COR-L47 (cell line): ENCODE data around the gene COX4I2.
A peak's percentile ranks its signal among the peaks of the same experiment; 100 is the strongest.
"Not testable (repeated sequence)": the region's sequence is repeated elsewhere in the genome, so short reads cannot be mapped to it uniquely, and the experiment has no call there.

Source experiments
- DNase-seq: peaks from one replicate; lab custom pipeline; 2025; lab: John Stamatoyannopoulos, UW

COX4I2 gene

DNA sequence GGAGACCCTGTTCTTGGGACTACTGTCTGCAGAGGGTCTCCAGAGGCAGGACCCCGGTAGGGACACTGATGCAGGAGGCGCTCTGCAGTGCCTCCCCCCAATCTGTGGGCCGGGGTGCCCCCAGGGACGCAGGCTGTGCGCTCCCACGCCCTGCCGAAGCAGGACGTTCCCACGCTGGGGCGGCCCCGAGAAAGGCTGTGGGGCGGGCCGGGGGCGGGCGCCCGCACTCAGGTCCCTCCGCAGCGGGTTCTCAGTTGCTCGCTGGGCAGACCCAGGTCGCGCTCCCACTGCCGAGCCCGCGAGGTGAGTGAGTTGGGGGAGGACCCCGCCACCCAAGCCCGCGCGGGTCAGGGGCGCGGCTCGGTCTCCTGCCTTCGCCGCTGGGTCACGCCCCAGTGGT is at the start of gene COX4I2:
Gene COX4I2, plus strand, starts transcription at position 253 of the 400 bp plus-strand sequence. CDS start 1,106 bp downstream, outside the sequence.
- DNase-seq: no peak

DNA sequence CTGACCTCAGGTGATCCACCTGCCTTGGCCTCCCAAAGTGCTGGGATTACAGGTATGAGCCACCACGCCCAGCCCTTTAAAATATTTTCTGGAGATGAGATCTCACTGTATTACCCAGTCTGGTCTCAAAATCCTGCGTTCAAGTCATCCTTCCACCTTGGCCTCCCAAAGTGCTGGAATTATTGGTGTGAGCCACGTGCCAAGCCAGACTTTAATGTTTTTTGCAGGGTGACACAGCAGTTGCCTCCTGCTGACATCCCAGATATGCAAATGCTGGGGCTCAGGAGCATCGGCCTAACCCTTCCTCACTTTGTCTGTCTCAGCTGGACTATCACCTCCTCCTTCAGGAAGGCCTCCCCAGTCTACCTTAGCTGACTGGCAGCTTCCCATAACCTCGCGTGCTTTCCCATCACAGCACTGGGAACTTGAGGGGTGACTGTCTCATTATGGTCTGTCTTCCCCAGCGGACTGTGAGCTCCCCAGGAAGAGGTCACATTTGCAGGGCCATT is 46.9 kb upstream of the COX4I2 start:
- no peak for DNase-seq

DNA sequence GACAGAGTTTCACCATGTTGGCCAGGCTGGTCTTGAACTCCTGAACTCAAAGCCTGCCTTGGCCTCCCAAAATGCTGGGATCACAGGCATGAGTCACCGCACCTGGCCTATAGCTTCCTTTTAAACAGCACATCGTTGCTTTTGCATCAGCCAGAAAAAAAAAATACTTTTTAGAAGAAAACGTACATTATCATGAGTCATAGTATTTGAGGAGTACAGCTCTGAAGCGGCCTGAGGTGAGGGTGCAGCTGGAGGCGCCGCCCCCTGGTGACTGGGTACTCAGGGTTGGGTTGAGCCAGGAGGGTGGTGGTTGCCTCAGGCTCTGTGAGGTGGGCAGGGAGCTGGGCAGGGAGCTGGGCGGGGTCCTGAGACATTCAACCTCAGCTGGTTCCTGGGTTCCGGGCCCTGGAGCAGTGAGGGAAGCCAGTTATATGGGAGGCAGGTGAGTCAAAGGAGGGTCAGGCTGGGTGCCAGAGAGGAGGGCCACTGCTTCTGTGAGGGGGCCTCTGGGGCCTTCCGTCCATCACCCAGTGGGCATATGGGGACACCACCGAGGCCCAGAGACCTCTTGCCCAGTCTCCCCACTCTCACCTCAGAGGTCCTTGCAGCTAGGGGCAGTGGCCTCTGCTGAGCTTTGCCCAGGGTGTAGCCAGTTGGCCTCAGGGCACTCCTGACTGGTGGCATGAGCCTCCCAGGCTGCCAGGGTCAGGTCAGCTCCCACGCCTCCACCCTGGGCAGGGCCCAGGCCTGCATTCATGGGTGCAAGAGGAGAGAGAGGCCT is 44.3 kb upstream of the COX4I2 start:
- no peak for DNase-seq

DNA sequence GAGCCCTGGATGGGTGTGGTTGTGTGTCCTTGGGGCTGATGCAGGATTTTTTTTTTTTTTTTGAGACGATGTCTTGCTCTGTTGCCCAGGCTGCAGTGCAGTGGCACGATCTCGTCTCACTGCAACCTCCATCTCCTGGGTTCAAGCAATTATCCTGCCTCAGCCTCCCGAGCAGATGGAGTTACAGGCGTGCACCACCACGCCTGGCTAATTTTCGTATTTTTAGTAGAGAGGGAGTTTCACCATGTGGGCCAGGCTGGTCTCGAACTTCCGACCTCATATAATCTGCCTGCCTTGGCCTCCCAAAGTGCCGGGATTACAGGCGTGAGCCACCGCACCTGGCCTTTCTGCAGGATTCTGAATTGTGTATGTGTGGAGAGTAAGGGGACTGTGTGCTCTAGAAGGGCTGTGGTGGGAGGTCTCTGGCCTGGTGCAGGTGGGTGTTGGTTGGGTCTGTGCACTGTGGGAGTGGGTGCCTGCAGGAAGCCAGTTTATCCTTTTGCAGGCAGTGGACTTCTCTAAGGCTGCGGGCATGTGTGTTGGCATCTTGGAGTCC is 43.6 kb upstream of the COX4I2 start:
- DNase-seq: no peak

DNA sequence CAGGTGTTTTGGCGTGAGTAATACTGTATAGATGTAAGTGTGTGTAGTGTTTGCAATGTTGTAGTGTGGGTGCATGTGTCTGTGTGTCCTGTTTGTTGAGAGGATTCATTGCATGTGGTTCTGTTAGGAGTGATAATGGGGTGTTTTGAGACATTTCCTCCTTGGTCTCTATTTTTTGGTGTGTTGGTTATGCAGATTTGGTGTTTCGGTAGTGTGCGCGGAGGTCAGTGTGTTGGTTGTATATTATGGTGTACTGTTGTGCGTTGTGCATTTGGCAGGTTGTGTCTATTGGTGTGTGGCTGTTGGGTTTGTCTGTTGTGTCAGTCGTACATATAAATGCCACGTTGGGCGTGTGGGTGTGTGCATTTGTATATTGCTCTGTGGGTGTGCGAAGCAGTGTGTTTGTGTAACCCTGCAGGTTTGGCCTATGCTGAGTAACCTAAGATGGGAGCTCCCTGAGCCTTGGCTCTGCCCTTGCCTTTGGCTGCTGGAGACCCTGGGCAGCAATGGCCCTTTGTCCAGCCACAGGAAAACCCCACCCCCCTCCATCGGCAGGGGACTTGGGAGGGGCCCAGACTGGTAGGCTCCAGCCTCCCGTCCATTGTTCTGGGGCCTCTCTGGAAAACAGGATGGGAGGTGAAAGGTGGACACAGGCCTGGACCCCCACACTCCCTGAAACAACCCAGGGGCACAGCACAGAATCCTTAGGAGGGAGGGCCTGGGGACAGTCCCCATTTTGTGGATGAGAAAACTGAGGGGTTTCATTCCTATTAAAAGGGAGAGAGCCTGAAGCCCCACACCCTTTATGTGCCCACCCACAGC is 42.9 kb upstream of the COX4I2 start:
- no peak for DNase-seq

DNA sequence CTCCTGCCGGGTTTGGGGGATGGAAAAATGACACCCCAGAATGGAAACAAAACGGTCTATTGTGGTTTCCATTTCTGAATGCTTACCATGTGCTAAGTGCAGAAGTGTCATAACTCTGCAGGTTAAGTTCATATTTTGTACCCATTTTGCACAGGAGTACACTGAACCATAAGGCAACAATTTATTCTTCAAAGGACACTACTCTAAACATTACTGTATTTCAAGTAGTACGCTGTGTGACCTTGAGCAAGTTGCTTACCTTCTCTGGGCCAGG is 42.4 kb upstream of the COX4I2 start:
- no peak for DNase-seq

DNA sequence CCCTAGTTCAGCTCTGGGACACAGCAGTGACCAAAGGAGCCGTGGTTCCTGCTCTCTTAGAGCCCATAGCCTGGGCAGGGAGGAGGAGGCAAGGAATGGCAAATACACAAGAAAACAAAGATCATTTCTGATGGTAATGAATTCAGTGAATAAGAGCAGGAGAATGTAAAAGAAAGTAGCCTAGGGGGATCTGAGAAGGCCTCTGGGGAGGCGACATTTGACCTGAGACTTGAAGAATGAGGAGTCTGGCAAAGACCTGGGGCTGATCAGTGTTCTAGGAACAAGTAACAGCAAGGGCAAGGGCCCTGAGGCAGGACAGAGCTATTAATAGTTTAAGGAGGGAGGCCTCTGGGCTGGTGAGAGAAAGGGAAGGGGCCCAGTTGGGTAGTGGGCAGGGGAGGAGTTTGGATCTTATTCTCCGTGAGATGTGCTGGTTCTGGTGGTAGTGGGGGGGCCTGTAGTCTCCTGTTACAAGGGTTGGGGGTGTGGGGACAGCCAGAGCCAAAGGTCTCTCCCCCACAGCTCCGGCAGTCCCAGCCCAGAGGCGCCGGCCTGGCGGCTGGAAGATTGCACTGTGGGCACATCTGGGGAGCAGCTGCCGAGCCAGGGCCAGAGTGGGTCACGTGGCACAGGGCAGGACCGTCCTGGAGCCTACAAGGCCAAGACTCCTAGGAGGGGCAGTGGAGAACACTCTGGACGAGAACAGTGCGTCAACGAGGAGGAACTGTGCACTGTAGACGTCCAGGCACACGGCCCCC is 41.9 kb upstream of the COX4I2 start:
- DNase-seq: no peak

DNA sequence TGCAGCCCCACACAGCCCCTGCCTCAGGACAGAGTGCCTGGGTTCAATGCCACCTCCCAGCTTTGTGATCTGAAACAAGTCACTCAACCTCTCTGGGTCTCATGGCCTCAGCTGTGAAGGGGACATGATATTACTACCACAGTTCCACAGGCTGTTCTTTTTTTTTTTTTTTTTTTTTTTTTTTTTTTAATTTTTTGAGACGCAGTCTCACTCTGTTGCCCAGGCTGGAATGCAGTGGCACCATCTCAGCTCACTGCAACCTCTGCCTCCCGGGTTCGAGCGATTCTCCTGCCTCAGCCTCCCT is 41.3 kb upstream of the COX4I2 start:
- not testable (repeated sequence) for DNase-seq

DNA sequence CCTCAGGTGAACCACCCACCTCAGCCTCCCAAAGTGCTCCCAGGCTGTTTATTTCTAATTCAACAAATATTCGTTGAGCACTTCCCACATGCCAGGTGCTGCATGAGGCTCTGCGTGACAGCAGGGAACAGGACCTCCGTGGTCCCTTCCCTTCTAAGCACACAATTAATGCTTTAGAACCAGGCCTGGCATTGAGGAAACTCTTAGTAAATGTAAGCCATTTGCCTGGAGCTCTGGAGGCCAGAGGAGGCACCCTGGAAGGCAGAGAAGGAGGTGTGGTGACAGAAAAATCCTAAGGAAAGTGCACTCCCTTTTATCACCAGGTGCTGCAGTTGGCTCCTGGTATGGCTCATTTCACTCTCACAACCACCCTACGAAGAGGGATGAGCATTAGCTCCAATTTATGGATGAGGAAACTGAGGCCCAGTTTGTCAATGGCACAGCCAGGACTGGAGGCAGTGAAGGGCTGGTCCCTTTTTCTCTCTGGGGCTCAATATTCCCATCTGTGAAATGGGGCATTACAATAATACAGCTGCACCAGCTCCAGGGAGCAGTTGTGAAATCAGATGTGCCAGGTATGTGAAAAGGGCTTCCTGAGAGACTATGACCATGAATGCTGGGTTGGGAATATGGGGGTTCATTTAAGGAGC is 40.8 kb upstream of the COX4I2 start:
- no peak for DNase-seq

DNA sequence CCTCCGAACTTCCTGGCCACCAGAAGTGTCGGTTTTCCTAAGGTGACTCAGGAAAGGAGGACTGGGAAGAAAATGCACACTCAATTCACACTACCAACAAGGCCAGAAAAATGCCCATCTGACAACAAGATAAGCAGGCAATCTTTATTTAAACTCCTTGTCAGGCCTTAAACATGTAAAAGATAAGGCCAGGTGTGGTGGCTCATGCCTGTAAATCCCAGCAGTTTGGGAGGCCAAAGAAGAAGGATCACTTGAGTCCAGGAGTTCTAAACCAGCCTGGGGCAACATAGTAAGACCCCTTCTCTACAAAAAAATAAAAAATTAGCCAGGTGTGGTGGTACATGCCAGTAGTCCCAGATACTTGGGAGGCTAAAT is 40.2 kb upstream of the COX4I2 start:
- DNase-seq: no peak

DNA sequence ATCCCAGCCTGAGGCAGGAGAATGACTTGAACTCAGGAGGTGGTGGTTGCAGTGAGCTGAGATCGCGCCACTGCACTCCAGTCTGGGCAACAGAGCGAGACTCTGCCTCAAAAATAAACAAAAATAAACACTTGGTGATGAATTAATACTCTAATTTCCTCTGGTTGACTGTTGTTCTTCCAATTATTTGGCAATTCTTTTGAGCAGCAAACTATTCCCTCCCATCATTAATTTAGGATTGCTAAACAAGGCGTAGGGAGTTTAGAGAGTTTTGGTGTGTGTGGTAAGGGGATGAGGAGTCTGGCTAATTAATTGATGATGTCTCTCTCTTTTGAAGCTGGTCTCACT is 35.3 kb upstream of the COX4I2 start:
- no peak for DNase-seq

DNA sequence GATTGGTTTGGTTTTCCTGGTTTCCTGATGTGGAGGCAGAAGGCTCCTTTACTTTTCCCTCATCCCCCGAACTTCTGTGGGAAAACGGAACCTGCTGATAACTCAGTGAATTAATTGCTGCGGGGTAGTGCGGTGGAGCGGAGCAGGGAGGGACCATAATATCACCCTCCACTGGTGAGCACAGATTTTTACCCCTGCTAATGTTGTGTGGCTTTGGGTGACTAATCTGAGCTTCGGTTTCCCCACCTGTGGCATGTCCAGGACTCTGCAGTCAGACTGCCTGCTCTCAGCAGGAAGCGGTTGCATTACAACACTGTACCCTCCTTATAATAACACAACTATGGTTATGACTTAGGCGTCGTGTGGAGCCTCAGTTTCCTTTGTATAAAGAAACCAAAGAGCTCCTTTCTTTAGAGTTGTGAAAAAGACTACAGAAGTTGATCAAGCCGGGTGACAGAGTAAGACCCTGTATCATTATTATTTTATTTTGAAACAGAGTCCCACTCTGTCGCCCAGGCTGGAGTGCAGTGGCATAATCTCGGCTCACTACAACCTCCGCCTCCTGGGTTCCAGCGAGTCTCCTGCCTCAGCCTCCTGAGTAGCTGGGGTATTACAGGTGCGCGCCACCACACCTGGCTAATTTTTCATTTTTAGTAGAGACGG is 34.8 kb upstream of the COX4I2 start:
- DNase-seq: no peak

DNA sequence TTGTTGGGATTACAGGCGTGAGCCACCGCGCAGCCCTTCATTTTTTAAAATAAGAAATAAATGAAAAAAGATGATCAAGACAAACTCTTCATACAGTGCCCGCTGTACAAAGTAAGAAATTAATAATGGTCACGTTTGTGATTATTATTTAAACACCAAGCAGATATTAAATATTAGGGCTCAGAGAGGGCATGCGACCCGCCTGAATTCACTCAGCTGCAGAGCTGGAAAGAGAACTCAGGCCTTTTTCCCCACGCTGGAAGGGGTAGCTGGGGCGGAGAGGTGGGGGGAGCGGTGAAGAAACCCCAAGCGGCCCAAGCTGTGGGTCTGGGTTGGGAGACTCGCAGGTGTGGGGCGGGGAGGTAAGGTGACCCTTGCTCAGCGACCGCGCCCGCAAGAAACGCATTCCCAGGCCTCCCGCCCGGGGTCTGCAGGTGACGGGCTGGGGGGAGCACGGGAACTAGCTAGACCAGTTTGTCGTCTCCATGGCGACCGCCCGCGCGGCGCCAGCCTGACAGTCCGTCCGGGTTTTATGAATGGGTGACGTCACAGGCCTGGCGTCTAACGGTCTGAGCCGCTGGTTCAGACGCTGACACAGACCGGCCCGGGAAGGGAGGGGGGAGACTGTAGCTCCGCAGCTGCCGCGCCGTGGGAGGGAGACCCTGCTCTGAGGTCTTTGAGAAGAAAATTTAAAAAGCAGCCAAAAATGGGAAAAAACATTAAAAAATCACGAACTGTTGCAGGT is 33.7 kb upstream of the COX4I2 start:
- peak; percentile 100 for DNase-seq

DNA sequence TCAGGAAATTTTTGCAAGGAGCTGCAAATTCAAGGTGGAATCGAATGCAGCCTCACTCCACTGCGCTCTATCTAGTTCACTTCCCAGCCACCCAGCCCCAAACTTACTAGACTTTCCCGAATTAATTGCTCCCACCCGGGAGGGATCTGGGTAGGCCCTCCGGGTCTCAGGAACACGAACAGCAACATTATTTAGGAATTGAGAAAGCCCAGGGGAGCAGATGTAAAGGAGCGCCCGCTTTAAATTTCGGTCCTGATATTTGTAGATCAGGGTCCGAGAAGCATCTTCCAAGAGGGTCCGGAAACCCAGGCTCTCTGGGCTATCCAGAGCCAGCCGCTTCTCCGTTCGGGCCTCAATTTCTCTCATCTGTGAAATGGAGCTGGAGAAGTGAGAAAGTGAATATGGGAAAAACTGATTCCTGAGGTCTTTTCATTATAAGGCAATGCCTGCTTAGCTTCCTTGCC is 33.1 kb upstream of the COX4I2 start:
- DNase-seq: no peak

DNA sequence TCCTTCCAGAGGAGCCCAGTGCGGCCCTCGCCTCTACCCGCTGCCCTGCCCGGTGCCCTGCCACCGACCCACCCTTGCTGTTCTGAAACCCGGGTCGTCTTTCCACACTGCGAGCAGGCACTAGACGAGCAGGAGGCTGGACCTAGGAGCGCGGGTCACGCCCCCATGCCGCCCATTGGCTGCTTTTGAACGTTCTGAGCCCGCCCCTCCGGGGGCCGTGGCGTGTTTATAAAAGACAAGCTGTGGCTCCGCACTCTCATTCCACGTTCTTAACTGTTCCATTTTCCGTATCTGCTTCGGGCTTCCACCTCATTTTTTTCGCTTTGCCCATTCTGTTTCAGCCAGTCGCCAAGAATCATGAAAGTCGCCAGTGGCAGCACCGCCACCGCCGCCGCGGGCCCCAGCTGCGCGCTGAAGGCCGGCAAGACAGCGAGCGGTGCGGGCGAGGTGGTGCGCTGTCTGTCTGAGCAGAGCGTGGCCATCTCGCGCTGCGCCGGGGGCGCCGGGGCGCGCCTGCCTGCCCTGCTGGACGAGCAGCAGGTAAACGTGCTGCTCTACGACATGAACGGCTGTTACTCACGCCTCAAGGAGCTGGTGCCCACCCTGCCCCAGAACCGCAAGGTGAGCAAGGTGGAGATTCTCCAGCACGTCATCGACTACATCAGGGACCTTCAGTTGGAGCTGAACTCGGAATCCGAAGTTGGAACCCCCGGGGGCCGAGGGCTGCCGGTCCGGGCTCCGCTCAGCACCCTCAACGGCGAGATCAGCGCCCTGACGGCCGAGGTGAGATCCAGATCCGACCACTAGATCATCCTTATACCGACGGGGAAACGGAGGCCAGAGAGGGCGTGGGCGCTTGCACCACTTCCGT is 32.4 kb upstream of the COX4I2 start, which contains the start of gene ID1:
Gene ID1, plus strand, starts transcription at position 259 of the 871 bp plus-strand sequence. Its CDS starts 99 bp downstream, at position 358.
- peak; percentile 99 for DNase-seq

DNA sequence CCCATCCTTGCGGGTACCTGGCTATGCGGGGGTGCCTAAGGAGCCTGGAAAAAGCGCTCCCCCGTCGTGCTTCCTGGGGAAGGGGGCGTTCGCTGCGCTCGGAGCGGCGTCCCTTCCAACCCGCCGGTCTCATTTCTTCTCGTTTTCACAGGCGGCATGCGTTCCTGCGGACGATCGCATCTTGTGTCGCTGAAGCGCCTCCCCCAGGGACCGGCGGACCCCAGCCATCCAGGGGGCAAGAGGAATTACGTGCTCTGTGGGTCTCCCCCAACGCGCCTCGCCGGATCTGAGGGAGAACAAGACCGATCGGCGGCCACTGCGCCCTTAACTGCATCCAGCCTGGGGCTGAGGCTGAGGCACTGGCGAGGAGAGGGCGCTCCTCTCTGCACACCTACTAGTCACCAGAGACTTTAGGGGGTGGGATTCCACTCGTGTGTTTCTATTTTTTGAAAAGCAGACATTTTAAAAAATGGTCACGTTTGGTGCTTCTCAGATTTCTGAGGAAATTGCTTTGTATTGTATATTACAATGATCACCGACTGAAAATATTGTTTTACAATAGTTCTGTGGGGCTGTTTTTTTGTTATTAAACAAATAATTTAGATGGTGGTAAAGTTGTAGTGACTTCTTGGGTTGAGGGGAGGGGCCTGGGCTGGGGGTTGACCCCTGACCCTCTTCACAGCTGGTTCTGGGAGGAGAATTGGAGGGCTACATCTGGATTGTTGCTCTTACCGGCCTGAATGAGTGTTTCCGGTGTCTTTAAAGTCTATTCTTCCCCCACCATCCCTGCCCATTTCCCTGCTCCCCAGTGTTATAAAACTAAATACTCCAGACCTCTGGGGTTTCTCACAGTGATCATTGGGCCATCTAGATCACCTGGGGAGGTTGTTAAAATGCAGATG is 31.6 kb upstream of the COX4I2 start:
- DNase-seq: peak; percentile 56

DNA sequence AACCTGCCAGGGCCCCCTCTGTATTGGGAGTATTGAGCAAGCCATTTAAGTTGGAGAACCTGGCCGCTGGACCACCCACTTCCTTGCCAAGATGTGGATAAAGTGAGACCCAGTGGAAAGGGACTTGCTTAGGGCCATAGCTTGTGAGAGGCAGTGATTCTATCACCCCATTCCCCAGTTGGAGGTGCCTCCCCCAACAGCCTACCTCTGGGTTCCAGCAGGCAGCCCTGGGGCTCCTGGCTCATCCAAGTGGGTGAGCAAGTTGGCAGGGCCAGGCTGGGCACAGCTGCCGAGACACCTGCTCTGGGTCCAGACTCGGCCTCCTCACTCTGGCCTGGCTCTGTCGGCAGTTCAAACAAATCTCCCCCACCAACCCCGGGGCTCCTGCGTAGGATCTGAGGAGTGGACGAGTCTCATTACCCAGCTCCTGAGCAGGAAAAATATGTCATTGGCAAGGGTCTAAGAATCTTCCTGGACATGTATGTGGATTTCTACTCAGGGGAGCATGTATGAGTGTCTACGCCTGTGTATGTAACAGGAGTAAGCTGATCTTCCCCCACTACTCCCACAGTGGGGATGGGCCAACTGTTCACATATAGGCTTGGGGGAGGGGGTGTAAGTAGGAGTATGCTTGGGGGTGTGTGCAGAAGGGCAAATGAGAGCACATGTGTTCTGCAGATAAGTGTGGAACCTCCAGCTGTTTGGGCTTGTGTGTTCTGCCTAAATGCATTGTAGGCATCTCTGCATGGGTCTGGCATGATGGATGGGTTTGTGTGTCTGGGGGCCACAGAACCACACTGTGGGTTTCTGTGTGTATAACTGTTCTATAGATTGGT is 30.7 kb upstream of the COX4I2 start:
- peak; percentile 47 for DNase-seq
